B cell (primary cell): ENCODE data around the gene ANKRD13C. TPM values are rescaled to one million over a fixed set of nuclear protein-coding genes. Genes with fewer than 3 reads are reported as not detected.
"Not testable (repeated sequence)": the region's sequence is repeated elsewhere in the genome, so short reads cannot be mapped to it uniquely, and the experiment has no call there.

Source experiments
- ATAC-seq: fragments of 200-7000 bp; cut with Tn5 transposase; one replicate; pipeline ENCODE4 v1.10.0; 2021; ENCODE audit warnings: low read depth, mild to moderate bottlenecking, moderate number of reproducible peaks, moderate library complexity
- CTCF ChIA-PET: fragments of 350-600 bp; sonication (Branson Sonifier 250); formaldehyde crosslinking; loops from one replicate; lab custom pipeline; 2021; ENCODE audit warnings: antibody characterized with exemption, inconsistent platforms; lab: Charles Lee
- POLR2A ChIA-PET: fragments of 350-600 bp; sonication (Branson Sonifier 250); formaldehyde crosslinking; loops from one replicate; lab custom pipeline; 2021; ENCODE audit warnings: antibody characterized with exemption; lab: Charles Lee
- DNase-seq: peaks from one replicate; pipeline ENCODE4 v3.0.0; 2013
- H2AFZ ChIP-seq: 2 replicates; pipeline ENCODE4 v1.6.1; 2012; ENCODE audit warnings: mild to moderate bottlenecking, low read depth, low read length; ENCODE audit not compliant: insufficient read depth, poor library complexity, severe bottlenecking
- H3K27ac ChIP-seq, 2 donors: 1 replicate in 1 of 2; 2 replicates in 1 of 2; pipeline ENCODE4 v1.5.1; 2012 to 2013; ENCODE audit warnings: low read length in 2 of 2, mild to moderate bottlenecking in 2 of 2, moderate library complexity in 1 of 2
- H3K27me3 ChIP-seq, 4 experiments: fragments of 200-600 bp in 1 of 4; sonication (generic) in 1 of 4; replicated peaks in 1 of 4; 1 replicate in 2 of 4; 2 replicates in 2 of 4; pipeline versions ENCODE4 v1.6.1 to v1.7.0; 2013 to 2016; ENCODE audit warnings: low read length in 3 of 4, mild to moderate bottlenecking in 2 of 4, mixed read lengths in 1 of 4, moderate library complexity in 1 of 4; ENCODE audit not compliant: insufficient read depth in 4 of 4, control insufficient read depth in 3 of 4; ENCODE audit errors: control extremely low read depth in 1 of 4
- H3K36me3 ChIP-seq, 2 experiments: replicated peaks in 1 of 2; 1 replicate in 1 of 2; 2 replicates in 1 of 2; pipeline versions ENCODE4 v1.6.1 to v1.7.1; 2013; ENCODE audit warnings: low read length in 1 of 2; ENCODE audit not compliant: insufficient read depth in 2 of 2, control insufficient read depth in 1 of 2; ENCODE audit errors: control extremely low read depth in 1 of 2, extremely low read depth in 1 of 2
- H3K4me1 ChIP-seq, 2 donors: fragments of 200-600 bp in 1 of 2; sonication (generic) in 1 of 2; 1 replicate in 1 of 2; 2 replicates in 1 of 2; pipeline versions ENCODE4 v1.5.1 to v1.6.1; 2013 to 2017; ENCODE audit warnings: low read length in 2 of 2; ENCODE audit not compliant: control insufficient read depth in 2 of 2, insufficient read depth in 2 of 2
- H3K4me2 ChIP-seq: replicated peaks from 2 replicates; pipeline ENCODE3; 2012; ENCODE audit warnings: mild to moderate bottlenecking, low read depth, low read length; ENCODE audit not compliant: poor library complexity, severe bottlenecking
- H3K4me3 ChIP-seq, 5 experiments: fragments of 200-600 bp in 1 of 5; sonication (generic) in 1 of 5; 1 replicate in 3 of 5; 2 replicates in 2 of 5; pipeline versions ENCODE4 v1.5.1 to v1.7.0; 2011 to 2016; ENCODE audit warnings: low read length in 4 of 5, mild to moderate bottlenecking in 4 of 5, low read depth in 2 of 5, control low read depth in 1 of 5, moderate library complexity in 1 of 5; ENCODE audit not compliant: insufficient read depth in 1 of 5; ENCODE audit errors: control extremely low read depth in 1 of 5, extremely low read depth in 1 of 5
- H3K79me2 ChIP-seq: fragments of 200-600 bp; sonication (generic); one replicate; pipeline ENCODE4 v1.6.0; 2016; ENCODE audit warnings: low read length; ENCODE audit not compliant: control insufficient read depth, insufficient read depth
- H3K9ac ChIP-seq: fragments of 200-600 bp; sonication (generic); 2 replicates; pipeline ENCODE4 v1.6.1; 2017; ENCODE audit warnings: mild to moderate bottlenecking, low read length, moderate library complexity
- H3K9me3 ChIP-seq, 3 donors: one replicate each; pipeline versions ENCODE4 v1.6.1 to v1.7.1; 2013; ENCODE audit warnings: low read length in 2 of 3; ENCODE audit not compliant: control insufficient read depth in 2 of 3, insufficient read depth in 1 of 3; ENCODE audit errors: control extremely low read depth in 1 of 3
- H4K20me1 ChIP-seq: 2 replicates; pipeline ENCODE4 v1.6.0; 2012; ENCODE audit warnings: mild to moderate bottlenecking, low read length; ENCODE audit not compliant: insufficient read depth, control insufficient read depth, poor library complexity, severe bottlenecking
- H3K27ac Mint-ChIP-seq: one replicate; pipeline ENCODE4 v1.8.0; 2021; ENCODE audit warnings: mixed read lengths
- H3K27me3 Mint-ChIP-seq: one replicate; pipeline ENCODE4 v1.8.0; 2021; ENCODE audit warnings: mixed read lengths
- H3K4me1 Mint-ChIP-seq: one replicate; pipeline ENCODE4 v1.8.0; 2021; ENCODE audit warnings: mixed read lengths
- H3K4me3 Mint-ChIP-seq: one replicate; pipeline ENCODE4 v1.8.0; 2021; ENCODE audit warnings: mixed read lengths
- H3K9me3 Mint-ChIP-seq: one replicate; pipeline ENCODE4 v1.8.0; 2022; ENCODE audit warnings: mixed read lengths; ENCODE audit not compliant: insufficient read depth
- EZH2 ChIP-seq: IDR thresholded peaks from 2 replicates; pipeline ENCODE4 v1.6.1; 2012; ENCODE audit warnings: borderline replicate concordance, low read depth, mild to moderate bottlenecking, moderate library complexity, low read length; ENCODE audit not compliant: insufficient read depth, poor library complexity, severe bottlenecking
- WGBS: methylation state at CpG from one replicate; pipeline ENCODE4 v1.1.5; 2013; ENCODE audit warnings: missing lambda C conversion rate; ENCODE audit not compliant: insufficient coverage; 5-methylcytosine and 5-hydroxymethylcytosine counted together
- intact Hi-C: fragments of 100-400 bp; cut with micrococcal nuclease; formaldehyde crosslinking; loops from one replicate; pipeline ENCODE4 v1.10.0; 2022
- polyA plus RNA-seq: library from polyadenylated mRNA; depleted of rRNA; stranded (reverse); fragments of >200 nt; gene quantifications from 2 replicates; pipeline ENCODE4 v1.2.3, GENCODE V29; 2012
- total RNA-seq, 2 donors: library from RNA; stranded (reverse); fragments of 120-200 nt in 1 of 2; gene quantifications; 1 replicate in 1 of 2; 2 replicates in 1 of 2; pipeline versions ENCODE4 v1.2.3 to v1.2.4, GENCODE V29; 2013 to 2022
- TF ChIP-seq, protein P1 (sequence below): fragments of 200-600 bp; IDR thresholded peaks from one replicate; pipeline ENCODE4 v1.8.0; 2022; ENCODE audit warnings: antibody characterized with exemption, mild to moderate bottlenecking

The ANKRD13C gene
- total and polyA plus RNA-seq, 2 donors (not counting 1 experiment from before 2014, with no cell fraction given), result 7.9 to 29.9 TPM

- no peak for TF ChIP-seq EZH2
- TF ChIP-seq, protein P1, sequence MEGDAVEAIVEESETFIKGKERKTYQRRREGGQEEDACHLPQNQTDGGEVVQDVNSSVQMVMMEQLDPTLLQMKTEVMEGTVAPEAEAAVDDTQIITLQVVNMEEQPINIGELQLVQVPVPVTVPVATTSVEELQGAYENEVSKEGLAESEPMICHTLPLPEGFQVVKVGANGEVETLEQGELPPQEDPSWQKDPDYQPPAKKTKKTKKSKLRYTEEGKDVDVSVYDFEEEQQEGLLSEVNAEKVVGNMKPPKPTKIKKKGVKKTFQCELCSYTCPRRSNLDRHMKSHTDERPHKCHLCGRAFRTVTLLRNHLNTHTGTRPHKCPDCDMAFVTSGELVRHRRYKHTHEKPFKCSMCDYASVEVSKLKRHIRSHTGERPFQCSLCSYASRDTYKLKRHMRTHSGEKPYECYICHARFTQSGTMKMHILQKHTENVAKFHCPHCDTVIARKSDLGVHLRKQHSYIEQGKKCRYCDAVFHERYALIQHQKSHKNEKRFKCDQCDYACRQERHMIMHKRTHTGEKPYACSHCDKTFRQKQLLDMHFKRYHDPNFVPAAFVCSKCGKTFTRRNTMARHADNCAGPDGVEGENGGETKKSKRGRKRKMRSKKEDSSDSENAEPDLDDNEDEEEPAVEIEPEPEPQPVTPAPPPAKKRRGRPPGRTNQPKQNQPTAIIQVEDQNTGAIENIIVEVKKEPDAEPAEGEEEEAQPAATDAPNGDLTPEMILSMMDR, result no peak
- peak overlapping the region; percentile 96 for H3K4me3 Mint-ChIP-seq
- no peaks in the 10 kb centered on the region for H3K9me3 Mint-ChIP-seq
- ATAC-seq, result no peak
- CTCF ChIA-PET, result no interaction called here
- H3K4me1 Mint-ChIP-seq, result peaks cover 49% of the 10 kb centered on the region
- H3K27me3 ChIP-seq, result no peaks in the 10 kb centered on the region
- peak overlapping the region; percentile 97 for H3K27ac Mint-ChIP-seq
- peaks cover 76% of the 10 kb centered on the region for H3K79me2 ChIP-seq
- WGBS, result 0% methylated on average over 1 of the region's 4 CpGs
- H3K9ac ChIP-seq, result peak overlapping the region; percentile 92
- POLR2A ChIA-PET, result interaction anchor here (1.7 kb wide), 1 partner anchor 58 kb away, joined by 4 read pairs; the partner anchor contains the start of gene CTH
- H3K9me3 ChIP-seq, result no peaks in the 10 kb centered on the region
- peak overlapping the region; percentile 75 to 99 (median 95) for H3K4me3 ChIP-seq
- H3K4me2 ChIP-seq, result peak overlapping the region; percentile 95
- H3K27ac ChIP-seq, result peak overlapping the region in 1 of 2 donors; percentile 93
- no peaks in the 10 kb centered on the region for H3K27me3 Mint-ChIP-seq
- H4K20me1 ChIP-seq, result peaks cover 18% of the 10 kb centered on the region
- no peak for DNase-seq
- H3K36me3 ChIP-seq, result no peaks in the 10 kb centered on the region
- peaks cover 20 to 21% of the 10 kb centered on the region in 2 donors for H3K4me1 ChIP-seq
- intact Hi-C loops, result no loop called here
- peak overlapping the region; percentile 95 for H2AFZ ChIP-seq
These were observed 1.5 kb downstream of the ANKRD13C start for GRCh38 chr1:70353044-70353443.

- ATAC-seq, H2AFZ ChIP-seq, H3K4me3 ChIP-seq, intact Hi-C loops, H3K27me3 ChIP-seq, H3K27ac Mint-ChIP-seq, H3K4me3 Mint-ChIP-seq, H3K27ac ChIP-seq, DNase-seq, H3K4me2 ChIP-seq, H3K9me3 ChIP-seq, H3K36me3 ChIP-seq, CTCF ChIA-PET, POLR2A ChIA-PET, H3K9ac ChIP-seq, H3K9me3 Mint-ChIP-seq, H3K27me3 Mint-ChIP-seq: not testable (repeated sequence)
- Histone ChIP-seq H3K79me2 (peaks cover 97% of the 10 kb centered on the region), H4K20me1 (peaks cover 36% of the 10 kb centered on the region), H3K4me1 (peaks cover 14 to 15% of the 10 kb centered on the region in 2 donors)
- H3K4me1 Mint-ChIP-seq, result peaks cover 55% of the 10 kb centered on the region
- 100% methylated on average over 1 of the region's 4 CpGs for WGBS
These were observed 4.7 kb downstream of the ANKRD13C start for GRCh38 chr1:70349799-70350198.
